Ishikawa (cell line): ENCODE results near the gene JPH3.

Experiments used
- CEBPB ChIP-seq: IDR thresholded peaks from 2 replicates; pipeline ENCODE4 v1.6.1; 2012
- CREB1 ChIP-seq: IDR thresholded peaks from 2 replicates; pipeline ENCODE4 v1.6.1; 2012; ENCODE audit warnings: low read depth
- EGR1 ChIP-seq: IDR thresholded peaks from 2 replicates; pipeline ENCODE4 v1.6.1; 2012
- EP300 ChIP-seq: IDR thresholded peaks from 2 replicates; pipeline ENCODE4 v1.6.1; 2012; ENCODE audit warnings: borderline replicate concordance
- FOXM1 ChIP-seq: IDR thresholded peaks from 2 replicates; pipeline ENCODE4 v1.6.1; 2012; ENCODE audit warnings: low read depth, borderline replicate concordance
- MAX ChIP-seq: IDR thresholded peaks from 2 replicates; pipeline ENCODE4 v1.6.1; 2012
- NFIC ChIP-seq: IDR thresholded peaks from 2 replicates; pipeline ENCODE4 v1.6.1; 2012
- RAD21 ChIP-seq: IDR thresholded peaks from 2 replicates; pipeline ENCODE4 v1.6.1; 2012; ENCODE audit warnings: low read depth
- REST ChIP-seq: IDR thresholded peaks from 2 replicates; pipeline ENCODE4 v1.6.1; 2012; ENCODE audit warnings: low read depth, mild to moderate bottlenecking
- TAF1 ChIP-seq: IDR thresholded peaks from 2 replicates; pipeline ENCODE4 v1.6.1; 2012; ENCODE audit warnings: low read depth, mild to moderate bottlenecking
- TCF12 ChIP-seq: IDR thresholded peaks from 2 replicates; pipeline ENCODE4 v1.6.1; 2012; ENCODE audit warnings: low read depth
- TEAD4 ChIP-seq: IDR thresholded peaks from 2 replicates; pipeline ENCODE4 v1.6.1; 2012
- YY1 ChIP-seq: IDR thresholded peaks from 2 replicates; pipeline ENCODE4 v1.6.1; 2012; ENCODE audit warnings: low read depth
- ZBTB7A ChIP-seq: IDR thresholded peaks from 2 replicates; pipeline ENCODE4 v1.6.1; 2012; ENCODE audit warnings: low read depth
- TF ChIP-seq, protein P1 (sequence below): IDR thresholded peaks from 2 replicates; pipeline ENCODE4 v1.6.1; 2012

JPH3 gene

DNA sequence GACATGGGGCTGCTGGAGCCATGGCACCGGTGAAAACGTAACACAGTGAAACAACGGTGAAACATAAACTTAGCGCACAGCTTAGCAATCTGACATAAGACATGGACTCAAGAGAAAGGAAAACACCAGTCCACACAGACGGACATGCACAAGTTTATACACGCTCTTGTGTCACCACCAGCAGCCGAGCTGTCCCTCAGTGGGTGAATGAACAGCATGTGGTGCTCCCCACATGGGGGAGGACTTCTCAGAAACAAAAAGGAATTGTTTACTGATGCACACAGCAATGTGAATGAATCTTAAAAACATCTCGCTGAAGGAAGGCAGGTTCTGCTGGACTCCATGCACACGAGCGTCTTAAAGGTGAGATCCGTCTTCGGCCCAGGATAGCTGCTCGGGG, 129.3 kb downstream of the JPH3 start:
- TF ChIP-seq, protein P1, sequence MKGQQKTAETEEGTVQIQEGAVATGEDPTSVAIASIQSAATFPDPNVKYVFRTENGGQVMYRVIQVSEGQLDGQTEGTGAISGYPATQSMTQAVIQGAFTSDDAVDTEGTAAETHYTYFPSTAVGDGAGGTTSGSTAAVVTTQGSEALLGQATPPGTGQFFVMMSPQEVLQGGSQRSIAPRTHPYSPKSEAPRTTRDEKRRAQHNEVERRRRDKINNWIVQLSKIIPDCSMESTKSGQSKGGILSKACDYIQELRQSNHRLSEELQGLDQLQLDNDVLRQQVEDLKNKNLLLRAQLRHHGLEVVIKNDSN: no peak
- TF ChIP-seq TEAD4: no peak
- TF ChIP-seq CREB1: no peak
- TF ChIP-seq REST: no peak
- no peak for TF ChIP-seq ZBTB7A
- no peak for TF ChIP-seq NFIC
- no peak for TF ChIP-seq RAD21
- no peak for TF ChIP-seq EP300
- no peak for TF ChIP-seq YY1
- no peak for TF ChIP-seq TCF12
- no peak for TF ChIP-seq TAF1
- no peak for TF ChIP-seq CEBPB
- TF ChIP-seq EGR1: no peak
- no peak for TF ChIP-seq FOXM1
- TF ChIP-seq MAX: no peak

- TF ChIP-seq REST (no peak), EGR1 (no peak), TEAD4 (no peak)
These were observed 130.9 kb downstream of the JPH3 start for GRCh38 chr16:87733190-87733589.

DNA sequence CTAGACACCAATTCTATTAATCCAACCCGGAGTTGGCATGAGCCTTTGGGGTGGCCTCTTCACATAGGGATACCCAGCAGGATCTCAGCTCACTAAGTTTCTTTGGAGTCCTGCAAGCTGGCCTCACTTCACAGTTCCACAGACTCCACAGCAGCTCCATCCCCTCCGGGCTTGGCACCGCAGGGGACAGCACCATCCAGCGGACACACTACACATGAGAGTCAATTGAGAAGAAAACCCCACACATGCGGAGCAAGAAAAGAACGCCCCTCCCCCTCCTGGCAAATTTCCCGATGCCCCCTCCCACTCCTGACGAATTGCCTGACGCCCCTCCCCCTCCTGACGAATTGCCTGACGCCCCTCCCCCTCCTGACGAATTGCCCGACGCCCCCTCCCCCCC, 132.3 kb downstream of the JPH3 start:
- TF ChIP-seq ZBTB7A: no peak

DNA sequence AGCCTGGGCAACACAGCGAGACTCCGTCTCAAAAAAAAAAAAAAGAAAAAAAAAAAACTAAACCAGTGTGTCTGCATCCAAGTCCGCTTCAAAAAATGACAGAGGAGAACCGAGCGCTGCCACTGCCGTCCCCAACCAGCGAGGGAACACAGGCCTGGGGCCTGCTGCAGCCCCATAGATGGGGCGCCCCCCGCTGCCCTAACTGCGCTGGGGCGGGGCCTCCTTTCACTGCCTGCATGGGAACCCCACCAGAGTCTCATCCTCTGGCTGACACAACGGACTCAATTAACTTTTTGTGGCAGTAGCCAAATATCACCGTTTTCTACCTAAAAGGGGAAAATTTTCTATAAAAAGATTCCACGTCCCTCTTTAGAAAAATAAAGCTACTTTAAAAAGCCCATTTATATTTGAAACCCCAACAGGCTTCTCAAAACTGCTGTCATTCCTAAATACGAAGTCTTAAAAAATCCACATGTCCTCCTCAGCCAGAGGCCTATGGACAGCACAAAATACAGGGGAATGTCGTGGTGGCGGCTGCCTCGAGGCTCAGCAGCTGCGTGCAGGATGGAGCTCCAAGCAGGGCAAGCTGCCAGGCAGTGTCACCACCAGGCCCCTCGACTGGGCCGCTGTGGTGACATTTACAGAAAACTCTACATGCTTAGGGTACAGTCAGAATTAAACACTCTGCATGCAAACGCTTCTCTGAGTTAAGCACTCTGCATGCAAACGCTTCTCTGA, 133.1 kb downstream of the JPH3 start:
- TF ChIP-seq FOXM1: no peak
- TF ChIP-seq, protein P1: no peak
- TF ChIP-seq TAF1: no peak
- no peak for TF ChIP-seq MAX
- no peak for TF ChIP-seq EP300
- no peak for TF ChIP-seq REST
- TF ChIP-seq ZBTB7A: no peak

- TF ChIP-seq REST (no peak), CEBPB (no peak), NFIC (no peak), TCF12 (no peak), EP300 (no peak), MAX (no peak), RAD21 (no peak)
These were observed 133.7 kb downstream of the JPH3 start for GRCh38 chr16:87736008-87736382.
